ENCODE measurements around the gene CCDC87.

The CCDC87 gene

DNA sequence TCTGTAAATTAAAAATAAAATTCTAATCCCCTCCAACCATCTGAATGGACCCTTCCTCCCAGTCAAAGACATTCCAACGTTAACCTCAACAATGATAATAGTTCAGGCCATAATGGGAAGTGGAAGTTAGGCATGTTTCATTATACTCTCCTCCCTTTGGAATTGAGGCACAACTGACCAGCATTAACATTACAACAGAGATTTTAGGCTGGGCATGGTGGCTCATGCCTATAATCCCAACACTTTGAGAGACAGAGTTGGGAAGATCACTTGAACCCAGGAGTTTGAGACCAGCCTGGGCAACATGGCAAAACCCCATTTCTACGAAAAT is 22.0 kb downstream of the CCDC87 start:
- no peak for DNase-seq

GRCh38 chr11:66570079-66570849 is 22.6 kb downstream of the CCDC87 start:
- DNase-seq: no peak

GRCh38 chr11:66569076-66569475 is 23.8 kb downstream of the CCDC87 start:
- no peak for DNase-seq

- peak; percentile 66 for DNase-seq
Measured at GRCh38 chr11:66568124-66568916, 24.5 kb downstream of the CCDC87 start, which contains the start of gene CTSF. Gene CTSF, minus strand, starts transcription at chr11:66568606. Its CDS starts 120 bp downstream, at chr11:66568486.

DNA sequence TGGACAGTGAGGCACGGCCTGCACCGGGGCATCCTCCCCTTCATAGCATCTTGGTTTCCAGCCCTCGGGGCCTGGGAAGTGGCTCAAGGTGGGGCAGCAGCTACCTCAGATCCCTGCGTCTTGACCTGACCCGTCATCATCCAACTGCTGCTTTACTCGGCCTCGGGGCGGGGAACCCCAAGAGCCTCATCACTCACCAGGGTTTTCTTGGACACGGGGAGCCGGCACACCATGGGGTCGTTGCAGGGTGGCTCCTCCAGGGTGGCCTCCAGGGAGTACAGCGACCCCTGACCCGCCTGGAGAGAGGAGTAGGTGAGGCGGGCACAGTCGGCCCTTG is 25.1 kb downstream of the CCDC87 start:
- no peak for DNase-seq

- no peak for DNase-seq
Measured at GRCh38 chr11:66566221-66566620, 26.6 kb downstream of the CCDC87 start.

DNA sequence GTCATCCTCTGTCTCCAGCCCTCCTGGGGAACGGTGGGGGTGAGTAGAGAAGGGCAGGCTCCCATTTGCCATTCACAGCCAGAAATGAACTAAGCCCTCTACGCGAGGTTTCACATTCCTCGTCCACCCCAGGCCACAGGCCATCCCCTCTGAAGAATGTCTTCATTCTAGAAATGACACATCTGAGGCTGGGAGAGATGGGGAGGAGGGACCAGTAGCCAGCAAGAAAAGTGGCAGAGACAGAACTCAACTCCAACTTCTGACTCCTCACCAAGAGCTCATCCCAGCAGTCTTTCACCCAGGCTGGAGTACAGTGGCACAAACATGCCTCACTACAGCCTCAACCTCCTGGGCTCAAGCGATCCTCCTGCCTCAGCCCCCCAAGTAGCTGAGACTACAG is 27.9 kb downstream of the CCDC87 start:
- DNase-seq: no peak

DNA sequence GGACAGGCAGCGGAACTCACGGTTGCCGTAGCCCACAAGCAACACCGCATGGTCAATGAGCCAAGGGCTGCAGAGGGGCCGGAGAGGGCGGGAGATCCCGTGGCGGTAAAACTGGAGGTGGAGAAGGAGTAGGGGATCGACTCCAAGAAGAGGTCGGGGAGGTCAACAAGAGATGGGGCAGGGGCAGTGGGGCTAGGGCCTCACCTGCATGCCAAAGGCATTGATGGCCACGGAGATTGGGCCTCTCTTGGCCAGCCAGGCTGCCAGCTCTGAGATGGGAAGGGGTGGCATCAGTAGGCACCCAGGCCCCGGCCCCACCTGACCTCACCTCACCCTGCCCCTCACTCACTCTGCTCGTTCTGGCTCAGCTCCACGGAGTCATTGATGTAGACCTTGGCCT is 28.3 kb downstream of the CCDC87 start:
- no peak for DNase-seq

GRCh38 chr11:66563832-66564231 is 29.0 kb downstream of the CCDC87 start:
- no peak for DNase-seq

DNA sequence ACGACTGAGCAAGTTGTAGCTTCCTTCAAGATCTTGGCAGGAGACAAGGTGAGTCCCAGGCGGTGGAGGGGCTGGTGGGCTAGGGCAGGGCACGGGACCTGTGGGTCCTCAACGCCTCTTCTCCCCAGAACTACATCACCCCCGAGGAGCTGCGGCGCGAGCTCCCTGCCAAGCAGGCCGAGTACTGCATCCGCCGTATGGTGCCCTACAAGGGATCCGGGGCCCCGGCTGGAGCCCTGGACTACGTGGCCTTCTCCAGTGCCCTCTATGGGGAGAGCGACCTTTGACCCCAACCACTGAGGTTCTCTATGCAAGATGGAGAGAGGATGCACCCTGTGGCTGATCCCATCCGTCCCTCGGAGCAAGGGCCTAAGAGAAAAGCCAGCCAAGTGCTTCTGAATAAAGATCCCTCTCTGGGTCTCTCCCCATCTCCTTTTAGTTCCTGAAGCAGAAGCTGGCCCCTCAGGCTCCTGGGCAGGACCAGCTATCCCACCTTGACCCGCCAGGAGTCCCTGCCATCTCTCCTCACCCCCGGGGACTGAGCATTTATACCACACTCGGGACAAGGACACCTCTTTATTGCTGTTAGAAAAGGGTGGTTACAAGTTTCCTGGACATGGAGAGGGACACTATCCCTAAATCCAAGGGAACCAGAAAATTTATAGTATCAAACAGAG is 29.8 kb downstream of the CCDC87 start:
- DNase-seq: no peak

- no peak for DNase-seq
Measured at GRCh38 chr11:66562275-66562674, 30.6 kb downstream of the CCDC87 start.

DNA sequence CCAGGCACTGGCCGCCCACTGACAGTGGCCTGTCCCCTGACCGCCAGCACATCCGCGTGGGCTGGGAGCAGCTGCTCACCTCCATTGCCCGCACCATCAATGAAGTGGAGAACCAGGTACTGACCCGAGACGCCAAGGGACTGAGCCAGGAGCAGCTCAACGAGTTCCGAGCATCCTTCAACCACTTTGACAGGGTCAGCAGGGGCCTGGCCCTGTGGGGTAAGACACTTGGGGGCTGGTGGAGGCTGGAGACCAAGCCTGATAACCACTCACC is 31.0 kb downstream of the CCDC87 start:
- no peak for DNase-seq

DNA sequence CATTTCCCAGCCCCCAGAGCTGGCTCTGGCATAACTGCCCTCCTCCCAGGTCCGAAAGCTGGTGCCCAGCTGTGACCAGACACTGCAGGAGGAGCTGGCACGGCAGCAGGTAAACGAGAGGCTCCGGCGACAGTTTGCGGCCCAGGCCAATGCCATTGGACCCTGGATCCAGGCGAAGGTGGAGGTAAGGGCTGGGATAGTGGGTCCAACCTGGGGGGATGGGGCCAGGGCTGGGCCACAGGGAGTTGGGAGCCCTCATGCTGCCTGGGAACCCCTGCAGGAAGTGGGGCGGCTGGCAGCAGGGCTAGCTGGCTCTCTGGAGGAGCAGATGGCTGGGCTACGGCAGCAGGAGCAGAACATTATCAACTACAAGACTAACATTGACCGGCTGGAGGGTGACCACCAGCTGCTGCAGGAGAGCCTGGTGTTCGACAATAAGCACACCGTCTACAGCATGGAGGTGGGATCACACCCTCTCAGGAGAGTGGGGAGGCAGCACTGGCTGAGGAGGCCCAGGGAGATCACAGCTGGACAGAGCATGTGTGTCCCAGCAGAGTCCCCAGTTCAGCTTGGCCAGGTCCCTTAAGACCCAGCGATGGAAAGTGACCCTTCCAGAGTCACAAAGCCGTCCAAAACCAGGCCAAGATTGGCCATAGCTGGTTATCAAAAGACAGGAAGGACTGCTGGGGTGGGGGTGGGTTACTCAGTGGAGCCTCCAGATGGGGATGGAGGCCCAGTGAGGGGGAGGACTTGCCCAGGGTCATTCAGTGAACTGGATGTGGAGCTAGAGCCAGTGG is 31.5 kb downstream of the CCDC87 start:
- DNase-seq: no peak

DNA sequence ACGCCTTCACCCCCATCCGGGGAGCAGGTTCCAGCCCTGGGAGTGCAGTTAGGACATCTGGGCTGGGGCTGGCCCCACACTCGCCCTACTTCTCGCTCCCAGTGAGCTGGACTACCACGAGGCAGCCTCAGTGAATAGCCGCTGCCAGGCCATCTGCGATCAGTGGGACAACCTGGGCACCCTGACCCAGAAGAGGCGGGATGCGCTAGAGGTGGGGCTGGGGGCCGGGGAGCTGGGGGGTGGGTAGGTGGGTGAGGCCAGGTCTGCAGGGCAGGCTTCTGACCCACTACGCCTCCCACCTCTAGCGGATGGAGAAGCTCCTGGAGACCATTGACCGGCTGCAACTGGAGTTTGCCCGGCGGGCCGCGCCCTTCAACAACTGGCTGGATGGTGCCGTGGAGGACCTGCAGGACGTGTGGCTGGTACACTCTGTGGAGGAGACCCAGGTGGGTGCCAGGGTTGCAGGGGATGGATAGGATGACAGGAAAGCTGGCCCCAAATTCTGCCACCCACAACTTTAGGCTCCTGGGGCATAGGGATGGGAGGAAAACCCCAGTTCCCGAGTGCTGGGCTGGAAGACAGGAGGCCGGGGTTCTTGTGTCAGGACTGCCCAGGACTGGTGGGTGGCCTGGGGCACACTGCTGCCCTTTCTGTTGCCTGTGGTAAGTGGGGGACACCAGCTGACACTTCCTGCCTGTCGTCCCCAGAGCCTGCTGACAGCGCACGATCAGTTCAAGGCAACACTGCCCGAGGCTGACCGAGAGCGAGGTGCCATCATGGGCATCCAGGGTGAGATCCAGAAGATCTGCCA is 32.8 kb downstream of the CCDC87 start:
- DNase-seq: no peak

DNA sequence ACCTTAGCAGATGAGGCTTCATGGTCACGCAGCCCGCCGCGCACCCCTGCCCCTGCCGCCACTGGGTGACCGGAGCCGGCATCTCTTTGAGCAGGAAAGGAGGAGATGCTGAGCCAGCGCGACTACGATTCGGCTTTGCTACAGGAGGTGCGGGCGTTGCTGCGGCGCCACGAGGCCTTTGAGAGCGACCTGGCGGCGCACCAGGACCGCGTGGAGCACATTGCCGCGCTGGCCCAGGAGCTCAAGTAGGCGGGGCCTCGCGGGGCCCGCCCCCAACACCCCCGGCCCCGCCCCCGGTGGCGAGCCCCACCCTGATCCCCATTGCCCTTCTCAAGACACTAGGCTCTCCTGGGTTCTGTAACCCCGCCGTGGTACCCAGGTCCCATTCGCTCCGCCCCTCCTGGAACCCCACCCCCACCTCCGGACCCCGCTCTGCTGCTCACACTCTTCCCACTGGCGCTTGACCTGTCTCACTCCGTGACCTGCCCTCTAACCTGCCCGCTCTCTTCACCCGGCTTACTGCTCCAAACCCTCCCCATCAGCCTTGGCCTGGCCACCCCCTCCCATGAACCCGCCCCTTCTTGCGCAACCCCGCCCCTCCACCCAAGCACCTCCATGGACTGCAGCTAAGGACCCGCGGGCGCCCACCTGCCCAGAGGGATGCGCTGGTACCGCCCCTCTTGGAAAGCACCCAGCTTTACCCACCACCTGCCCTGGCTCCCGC is 33.6 kb downstream of the CCDC87 start:
- DNase-seq: peak; percentile 24

DNA sequence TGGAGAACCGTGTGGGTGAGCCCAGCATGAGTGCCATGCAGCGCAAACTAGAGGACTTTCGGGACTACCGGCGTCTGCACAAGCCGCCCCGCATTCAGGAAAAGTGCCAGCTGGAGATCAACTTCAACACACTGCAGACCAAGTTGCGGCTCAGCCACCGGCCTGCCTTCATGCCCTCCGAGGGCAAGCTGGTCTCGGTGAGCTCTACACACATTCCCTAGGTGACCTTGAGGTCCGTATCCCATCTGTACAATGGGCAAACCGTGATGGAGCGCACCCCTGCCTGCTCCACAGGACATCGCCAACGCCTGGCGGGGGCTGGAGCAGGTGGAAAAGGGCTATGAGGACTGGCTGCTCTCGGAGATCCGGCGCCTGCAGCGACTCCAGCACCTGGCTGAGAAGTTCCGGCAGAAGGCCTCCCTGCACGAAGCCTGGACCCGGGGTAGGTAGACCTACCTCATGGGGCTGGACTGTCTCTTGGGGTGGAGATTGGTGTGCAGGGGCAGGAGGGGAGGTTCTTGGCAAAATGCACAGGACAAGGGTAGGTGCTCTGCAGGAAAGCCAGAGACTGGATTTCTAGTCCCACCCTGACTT is 35.0 kb downstream of the CCDC87 start:
- DNase-seq: no peak

DNA sequence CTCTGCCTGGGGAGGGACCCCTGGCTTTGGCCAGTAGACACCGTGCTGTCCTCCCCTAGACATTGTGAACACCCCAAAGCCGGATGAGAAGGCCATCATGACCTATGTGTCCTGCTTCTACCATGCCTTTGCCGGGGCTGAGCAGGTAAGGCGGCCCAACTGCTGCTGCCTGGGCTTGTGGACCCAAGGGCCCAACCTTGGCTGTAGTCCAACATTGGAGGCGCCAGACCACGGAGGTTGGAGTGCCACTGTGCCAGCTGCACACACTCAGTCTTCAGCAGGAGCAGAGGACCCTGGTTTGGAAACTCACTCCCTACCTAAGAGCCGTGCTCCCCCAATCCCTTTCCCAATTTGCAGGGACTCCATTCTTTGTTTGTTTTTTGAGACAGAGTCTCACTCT is 36.8 kb downstream of the CCDC87 start:
- DNase-seq: no peak

DNA sequence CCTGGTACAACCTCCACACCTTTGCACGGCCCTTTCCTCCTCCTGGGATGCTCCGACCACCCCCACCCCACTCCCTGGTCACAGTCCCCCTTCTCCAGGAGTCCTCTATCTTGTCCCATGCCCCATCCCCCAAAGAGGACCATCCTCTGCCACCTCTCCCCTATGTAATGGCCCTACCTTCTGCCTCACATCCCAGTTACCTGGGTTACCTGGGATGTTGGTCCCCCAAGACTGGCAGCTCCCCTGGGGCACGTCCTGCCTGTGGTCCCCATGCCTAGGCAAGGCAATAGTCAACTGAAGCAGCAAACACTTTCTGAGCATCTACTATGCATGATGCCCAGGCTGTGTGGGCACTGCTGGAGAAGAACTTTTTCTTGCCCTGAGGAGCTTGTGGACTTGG is 37.4 kb downstream of the CCDC87 start:
- DNase-seq: no peak

DNA sequence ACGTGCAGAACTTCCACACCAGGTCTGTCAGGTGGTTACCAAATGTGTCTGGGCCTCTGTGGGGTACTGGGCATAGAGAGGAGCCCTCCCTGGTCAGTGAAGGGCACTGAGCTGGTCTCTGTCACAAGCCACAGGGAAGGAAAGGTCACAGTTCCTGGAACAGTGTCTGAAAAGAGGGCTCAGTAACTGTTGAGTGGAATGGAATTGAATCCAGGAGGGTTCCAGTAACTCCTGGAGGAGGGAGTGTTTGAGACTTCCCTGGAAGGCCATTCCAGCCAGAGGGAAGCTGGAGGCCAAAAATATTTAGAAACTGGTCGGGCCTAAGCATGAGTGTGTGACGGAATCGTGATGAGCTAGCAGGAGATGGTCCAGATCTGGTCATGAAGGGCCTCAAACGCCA is 38.3 kb downstream of the CCDC87 start:
- DNase-seq: no peak

DNA sequence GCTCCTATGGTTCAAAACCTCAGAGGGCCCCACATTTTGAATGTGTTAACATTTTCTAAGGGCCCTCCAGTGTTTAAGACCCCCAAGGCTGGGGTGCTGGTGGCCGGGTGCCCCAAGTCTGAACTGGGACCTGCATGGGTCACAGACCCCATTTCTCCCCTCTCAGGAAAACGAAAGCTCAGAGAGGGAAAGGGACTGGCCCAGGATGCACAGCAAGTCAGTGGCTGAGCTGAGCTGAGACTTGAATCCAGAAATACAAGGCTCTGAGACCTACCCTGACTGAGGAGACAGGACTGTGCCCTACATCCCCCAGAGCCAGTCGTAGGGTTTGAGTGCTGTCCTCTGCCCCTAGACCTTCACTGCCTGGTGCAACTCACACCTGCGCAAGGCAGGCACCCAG is 42.0 kb downstream of the CCDC87 start:
- no peak for DNase-seq

DNA sequence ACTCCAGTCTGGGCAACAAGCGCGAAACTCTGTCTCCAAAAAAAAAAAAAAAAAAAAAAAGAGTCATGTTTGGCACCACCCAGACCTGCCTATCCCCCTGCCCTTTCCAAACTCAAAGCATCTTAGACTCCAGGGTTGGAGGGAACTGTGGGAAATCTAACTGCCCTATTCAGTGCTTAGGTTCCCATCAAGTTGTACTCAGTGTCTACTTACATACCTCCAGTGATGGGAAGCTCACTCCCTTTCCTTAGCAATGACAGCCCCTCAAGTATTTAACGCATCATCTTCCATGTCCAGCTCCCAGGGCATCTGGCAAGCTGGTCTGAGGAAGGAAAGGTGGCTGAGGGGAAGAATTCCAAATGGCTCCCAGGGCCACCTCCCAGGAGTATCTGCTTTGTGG is 43.2 kb downstream of the CCDC87 start:
- no peak for DNase-seq
